ENCODE results near the gene EXOC4. TPM values are rescaled to one million over a fixed set of nuclear protein-coding genes. Genes with fewer than 3 reads are reported as not detected.

EXOC4 gene
- total and polyA plus RNA-seq, 2 of the 8 experiments (the other 6 are each of a cell fraction or from before 2014, with no cell fraction given): 27.0 to 67.3 TPM

DNA sequence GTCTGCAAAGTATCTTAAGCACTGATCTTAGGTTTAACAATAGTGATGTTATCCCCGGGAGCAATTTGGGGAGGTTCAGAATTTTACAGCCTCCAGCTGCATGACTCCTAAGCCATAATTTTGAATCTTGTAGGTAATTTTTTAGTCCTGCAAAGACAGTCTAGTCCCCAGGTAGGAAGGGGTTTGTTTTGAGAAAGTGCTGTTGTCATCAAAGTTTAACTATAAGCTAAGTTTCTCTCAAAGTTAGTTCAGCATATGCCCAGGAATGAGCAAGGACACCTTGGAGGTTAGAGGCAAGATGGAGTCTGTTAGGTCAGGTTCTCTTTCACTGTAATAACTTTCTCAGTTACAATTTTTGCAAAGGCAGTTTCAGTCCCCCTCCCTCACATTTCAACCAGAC, 795.3 kb downstream of the EXOC4 start:
- 77% methylated on average over 1 of the region's 1 CpG; no CpG with 5 or more reads in 1 of the 2 experiments for WGBS, 2 experiments (ENCODE audit: extremely low coverage in 1 of 2, insufficient coverage in 1 of 2, insufficient read length in 1 of 2, insufficient replicate concordance in 2 of 2, low coverage in 1 of 2, low lambda C conversion rate in 2 of 2, missing lambda C conversion rate in 1 of 2)
- peaks cover 0 to 12% (median 2%) of the 10 kb centered on the region in 4 experiments; a peak in 3 of 7 replicates for H3K4me1 ChIP-seq (replicated peaks in 1 of 4; ENCODE audit: control insufficient read depth in 3 of 4, insufficient read depth in 4 of 4, low read length in 3 of 4)
- H3K27ac ChIP-seq (ENCODE audit: low read depth, low read length): no peak overlapping the region
- no peak overlapping the region for H3K9ac ChIP-seq (replicated peaks in 1 of 4; ENCODE audit: extremely low read depth in 1 of 4, low read depth in 3 of 4, low read length in 3 of 4)
- ChIA-PET POLR2A (ENCODE audit: partially characterized antibody) (no interaction called here), CTCF (ENCODE audit: partially characterized antibody) (interaction anchor here (0.9 kb wide), 1 partner anchor 10 kb away, joined by 3 read pairs; no protein-coding TSS in a partner anchor)
- no peak overlapping the region for H2BK15ac ChIP-seq (ENCODE audit: low read length)
- no peak overlapping the region for H2BK20ac ChIP-seq (ENCODE audit: low read length)
- no peak for DNase-seq (ENCODE audit: low read depth in 1 of 2, low spot score in 2 of 2)
- H3K79me1 ChIP-seq (ENCODE audit: low read depth, low read length): no peaks in the 10 kb centered on the region
- no peak overlapping the region for H3K4ac ChIP-seq (replicated peaks; ENCODE audit: insufficient read length, low read depth, low read length)
- H2AFZ ChIP-seq (ENCODE audit: low read length): no peak overlapping the region
- no peak overlapping the region for H2AK5ac ChIP-seq (ENCODE audit: low read depth, low read length)
- no peaks in the 10 kb centered on the region for H3K79me2 ChIP-seq (ENCODE audit: control insufficient read depth in 1 of 2, insufficient read depth in 2 of 2, low read length in 2 of 2)
- no peak overlapping the region for H4K5ac ChIP-seq (ENCODE audit: insufficient read length, low read depth, low read length)
- H2BK12ac ChIP-seq (ENCODE audit: low read depth, low read length): no peak overlapping the region
- no peak overlapping the region for H3K23ac ChIP-seq (ENCODE audit: insufficient read length)
- no peak overlapping the region for H3K4me2 ChIP-seq (ENCODE audit: insufficient read depth in 1 of 2, low read depth in 2 of 2, low read length in 2 of 2)
- TF ChIP-seq, protein P1, sequence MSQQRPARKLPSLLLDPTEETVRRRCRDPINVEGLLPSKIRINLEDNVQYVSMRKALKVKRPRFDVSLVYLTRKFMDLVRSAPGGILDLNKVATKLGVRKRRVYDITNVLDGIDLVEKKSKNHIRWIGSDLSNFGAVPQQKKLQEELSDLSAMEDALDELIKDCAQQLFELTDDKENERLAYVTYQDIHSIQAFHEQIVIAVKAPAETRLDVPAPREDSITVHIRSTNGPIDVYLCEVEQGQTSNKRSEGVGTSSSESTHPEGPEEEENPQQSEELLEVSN (IDR thresholded peaks at IDR 0.05): no peak
- TF ChIP-seq BCL11A (IDR thresholded peaks at IDR 0.05; ENCODE audit: low read depth in 2 of 2, low read length in 2 of 2): no peak
- no peak for TF ChIP-seq SIRT6 (IDR thresholded peaks at IDR 0.05; ENCODE audit: low read length)
- TF ChIP-seq HDAC6 (IDR thresholded peaks at IDR 0.05; ENCODE audit: low read depth, low read length): no peak
- TF ChIP-seq POU5F1 (IDR thresholded peaks at IDR 0.05; ENCODE audit: low read depth, low read length): no peak
- TF ChIP-seq CTBP2 (IDR thresholded peaks at IDR 0.05; ENCODE audit: borderline replicate concordance, insufficient read depth, insufficient read length, low read length): no peak
- TF ChIP-seq CHD2 (IDR thresholded peaks at IDR 0.05; ENCODE audit: low read length): no peak
- TF ChIP-seq POLR2AphosphoS5 (IDR thresholded peaks at IDR 0.05; ENCODE audit: low read depth, low read length): no peak
- no peak for TF ChIP-seq FOSL1 (IDR thresholded peaks at IDR 0.05; ENCODE audit: insufficient read depth, low read depth, low read length)
- TF ChIP-seq YY1 (IDR thresholded peaks at IDR 0.05; ENCODE audit: low read depth, low read length): no peak
- TF ChIP-seq GTF2F1 (IDR thresholded peaks at IDR 0.05; ENCODE audit: borderline replicate concordance, low read depth, low read length): no peak
- TF ChIP-seq PHF8 (conservative IDR thresholded peaks at IDR 0.05; ENCODE audit: low read depth, low read length): no peak
- H3K23me2 ChIP-seq (ENCODE audit: low read depth, low read length): no peaks in the 10 kb centered on the region
- H3K9me3 ChIP-seq (ENCODE audit: insufficient read depth in 2 of 2, low read depth in 1 of 2, low read length in 1 of 2): 0 out of 4 replicates have a peak, but pooled peaks cover 0 to 7% of the 10 kb centered on the region in 2 experiments
- no peaks in the 10 kb centered on the region for H3K36me3 ChIP-seq (ENCODE audit: control insufficient read depth in 2 of 4, insufficient read depth in 4 of 4, low read length in 3 of 4)
- no peaks in the 10 kb centered on the region for H3K27me3 ChIP-seq (replicated peaks in 1 of 4; ENCODE audit: control insufficient read depth in 3 of 4, extremely low read depth in 1 of 4, insufficient read depth in 3 of 4, low read length in 3 of 4)
- H4K20me1 ChIP-seq (replicated peaks in 1 of 2; ENCODE audit: control insufficient read depth in 1 of 2, insufficient read depth in 2 of 2, low read length in 2 of 2): no peaks in the 10 kb centered on the region
- H4K91ac ChIP-seq (replicated peaks; ENCODE audit: insufficient read length, low read length): no peak overlapping the region
- H4K8ac ChIP-seq (ENCODE audit: extremely low read depth, insufficient read depth, low read length): no peak overlapping the region
- H2BK120ac ChIP-seq (replicated peaks; ENCODE audit: low read depth, low read length): no peak overlapping the region
- no peak overlapping the region for H3K18ac ChIP-seq (ENCODE audit: extremely low read depth, low read length)
- FAIRE-seq: no peak
- no peak overlapping the region for H3K4me3 ChIP-seq (ENCODE audit: extremely low read depth in 1 of 4, insufficient read depth in 2 of 4, low read depth in 3 of 4, low read length in 4 of 4)
- no peak overlapping the region for H3K14ac ChIP-seq (ENCODE audit: insufficient read length)
- H2BK5ac ChIP-seq (ENCODE audit: low read depth, low read length): no peak overlapping the region
- H3K56ac ChIP-seq (replicated peaks; ENCODE audit: insufficient read length, low read depth, low read length): no peak overlapping the region
